Measurements from ENCODE around the gene ATP5MC2.
A peak's percentile ranks its signal among the peaks of the same experiment; 100 is the strongest.
"Not testable (repeated sequence)": the region's sequence is repeated elsewhere in the genome, so short reads cannot be mapped to it uniquely, and the experiment has no call there.

Gene ATP5MC2

DNA sequence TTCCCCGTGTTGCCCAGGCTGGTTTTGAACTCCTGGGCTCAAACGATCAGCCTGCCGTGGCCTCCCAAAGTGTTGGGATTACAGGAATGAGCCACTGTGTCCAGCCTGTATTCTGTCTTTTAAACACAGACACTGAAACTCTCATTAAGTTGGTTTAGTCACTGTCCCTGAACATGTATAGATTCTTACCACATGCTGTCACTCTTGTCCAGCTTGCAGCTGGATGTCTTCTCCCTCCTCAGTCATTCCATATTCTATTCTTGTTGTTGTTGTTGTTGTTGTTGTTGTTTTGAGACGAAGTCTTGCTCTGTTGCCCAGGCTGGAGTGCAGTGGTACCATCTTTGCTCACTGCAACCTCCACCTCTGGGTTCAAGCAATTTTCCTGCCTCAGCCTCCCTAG is 12.3 kb upstream of the ATP5MC2 start:
- DNase-seq: no peak

DNA sequence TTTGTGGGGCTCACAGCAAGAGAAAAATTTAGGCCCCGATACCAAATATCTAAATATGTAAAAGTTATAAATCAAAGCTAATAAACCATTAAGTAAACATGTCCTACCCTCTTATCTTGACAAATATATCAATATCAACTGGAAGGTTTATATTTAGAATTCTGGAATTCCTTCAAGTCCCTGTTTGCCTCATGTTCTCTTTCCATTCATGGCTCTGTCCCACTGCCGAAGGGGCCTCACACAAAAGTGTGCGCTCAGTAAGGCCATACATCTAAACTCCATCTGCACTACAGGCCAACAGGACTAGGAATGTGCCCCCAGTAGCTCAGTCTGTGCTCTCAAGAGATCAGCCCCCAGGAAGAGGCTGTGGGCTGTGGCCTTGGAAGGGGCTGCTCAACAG is 10.6 kb upstream of the ATP5MC2 start:
- no peak for DNase-seq

DNA sequence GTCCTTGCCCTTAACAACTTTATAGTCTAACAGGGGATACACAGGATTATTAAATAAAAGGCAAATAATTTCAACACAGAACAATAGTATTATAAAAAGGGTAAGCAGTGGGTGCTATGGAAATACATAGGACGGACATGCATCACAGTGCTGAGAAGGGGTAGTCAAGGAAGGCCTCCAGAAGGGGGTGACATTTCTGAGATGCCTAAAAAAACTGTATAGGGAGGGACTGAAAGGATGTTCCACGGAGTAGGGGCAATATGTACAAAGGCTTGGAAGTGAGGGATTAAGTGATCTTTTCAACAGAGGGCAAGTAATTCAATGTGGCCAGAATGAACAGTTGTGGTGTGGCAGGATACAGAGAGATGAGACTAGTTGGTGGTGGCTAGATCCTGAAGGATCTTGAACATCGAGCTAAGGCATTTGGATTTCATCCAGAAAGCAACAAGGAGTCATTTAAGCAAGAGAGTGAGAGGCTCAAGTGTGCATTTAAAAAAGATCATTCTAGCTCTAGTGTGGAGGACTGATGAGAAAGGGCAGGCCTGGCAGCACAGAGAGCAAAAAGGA is 8.9 kb upstream of the ATP5MC2 start:
- no peak for DNase-seq

DNA sequence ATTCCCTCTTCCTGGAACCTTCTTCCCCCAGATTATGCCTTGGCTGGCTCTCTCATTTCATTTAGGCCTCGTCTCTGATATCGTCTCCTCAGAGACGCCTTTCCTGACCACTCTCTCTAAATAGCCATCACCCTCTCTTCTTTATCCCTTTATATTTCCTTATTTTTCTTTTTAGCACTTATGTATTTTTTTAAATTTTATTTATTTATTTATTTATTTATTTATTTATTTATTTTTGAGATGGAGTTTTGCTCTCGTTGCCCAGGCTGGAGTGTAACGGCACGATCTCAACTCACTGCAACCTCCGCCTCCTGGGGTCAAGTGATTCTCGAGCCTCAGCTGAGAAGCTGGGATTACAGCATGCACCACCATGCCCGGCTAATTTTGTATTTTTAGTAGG is 8.1 kb upstream of the ATP5MC2 start:
- DNase-seq: no peak

DNA sequence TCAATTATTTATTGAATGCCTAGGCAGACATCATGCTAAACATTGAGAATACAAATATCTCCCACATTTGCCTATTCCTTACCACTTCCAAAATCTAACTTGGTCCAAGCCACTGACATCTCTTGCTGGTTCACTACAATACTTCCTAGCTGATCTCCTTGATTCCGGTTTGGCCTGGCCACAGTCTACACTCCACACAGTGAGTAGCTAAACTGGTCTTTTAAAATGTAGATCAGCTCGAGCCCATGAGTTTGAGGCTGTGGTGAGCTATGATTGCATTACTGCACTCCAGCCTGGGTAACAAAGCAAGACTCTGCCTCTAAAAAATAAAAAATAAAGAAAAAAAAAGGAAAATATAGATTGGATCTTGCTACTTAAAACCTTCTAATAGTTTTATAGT is 7.6 kb upstream of the ATP5MC2 start:
- DNase-seq: no peak

DNA sequence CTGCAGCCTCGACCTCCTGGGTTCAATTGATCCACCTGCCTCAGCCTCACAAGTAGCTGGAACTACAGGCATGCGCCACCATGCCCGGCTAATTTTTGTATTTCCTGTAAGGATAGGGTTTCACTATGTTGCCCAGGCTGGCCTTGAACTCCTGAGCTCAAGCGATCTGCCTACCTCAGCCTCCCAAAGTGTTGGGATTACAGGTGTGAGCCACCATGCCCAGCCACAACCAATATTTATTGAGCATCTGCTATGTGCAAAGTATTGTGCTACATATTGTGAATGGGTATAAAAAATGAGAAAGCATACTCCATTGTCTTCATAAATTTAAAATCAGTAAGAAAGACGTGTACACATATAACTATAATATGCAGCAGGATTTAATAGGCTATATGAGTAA is 4.2 kb upstream of the ATP5MC2 start:
- not testable (repeated sequence) for DNase-seq

DNA sequence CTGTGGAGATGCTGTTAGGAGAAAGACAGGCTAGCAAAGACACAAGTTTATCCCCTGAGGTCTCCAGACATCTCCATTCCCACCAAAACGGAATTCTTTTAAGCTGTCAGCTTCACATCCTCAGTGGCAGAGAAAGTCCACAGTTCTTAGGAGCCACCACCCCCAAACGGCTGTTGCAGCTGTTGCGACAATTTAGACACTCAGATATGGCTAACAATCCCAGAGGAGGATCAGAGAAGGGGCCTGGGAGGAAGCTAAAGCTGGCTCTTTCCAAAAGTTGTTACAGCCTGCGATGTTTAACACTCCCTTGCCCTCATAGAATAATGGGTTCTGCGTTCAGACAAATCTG is 1.9 kb upstream of the ATP5MC2 start:
- no peak for DNase-seq

DNA sequence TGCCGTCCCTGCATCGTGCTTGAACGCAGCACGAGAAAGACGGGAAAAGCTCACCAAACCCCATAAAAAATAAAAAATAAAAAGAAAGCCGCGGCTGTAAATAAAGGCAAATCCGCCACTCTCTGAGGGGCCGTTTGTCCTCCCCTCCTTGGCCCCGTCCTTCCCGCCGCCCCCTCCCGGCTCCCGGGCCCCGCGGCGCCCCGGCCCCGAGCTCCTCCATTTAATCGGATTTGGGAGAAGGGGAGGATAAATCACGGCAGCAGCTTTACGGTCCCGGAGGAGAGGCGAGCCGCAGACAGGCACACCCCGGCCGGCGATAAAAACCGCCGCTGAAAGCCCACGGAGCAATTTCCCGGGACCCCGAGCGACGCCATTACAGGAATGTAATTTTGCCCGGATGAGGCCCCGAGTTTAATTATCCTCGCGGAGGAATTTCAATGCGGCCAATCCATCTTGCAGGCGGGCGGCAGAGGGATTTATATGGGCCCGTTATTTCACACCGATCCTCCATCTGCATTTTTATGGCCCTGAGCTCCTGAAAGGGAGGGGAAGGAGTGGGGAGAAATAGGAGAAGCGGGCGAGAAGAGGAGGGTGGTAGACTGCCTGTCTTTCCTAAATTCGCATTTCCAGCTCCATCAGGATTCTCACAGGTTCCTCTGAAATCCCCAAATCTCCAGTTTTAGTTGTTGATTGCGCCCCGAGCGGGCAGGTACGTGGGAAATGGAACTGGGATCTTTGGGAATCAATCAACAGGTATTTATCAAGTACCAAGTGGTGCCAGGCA is 1.3 kb upstream of the ATP5MC2 start:
- no peak for DNase-seq

DNA sequence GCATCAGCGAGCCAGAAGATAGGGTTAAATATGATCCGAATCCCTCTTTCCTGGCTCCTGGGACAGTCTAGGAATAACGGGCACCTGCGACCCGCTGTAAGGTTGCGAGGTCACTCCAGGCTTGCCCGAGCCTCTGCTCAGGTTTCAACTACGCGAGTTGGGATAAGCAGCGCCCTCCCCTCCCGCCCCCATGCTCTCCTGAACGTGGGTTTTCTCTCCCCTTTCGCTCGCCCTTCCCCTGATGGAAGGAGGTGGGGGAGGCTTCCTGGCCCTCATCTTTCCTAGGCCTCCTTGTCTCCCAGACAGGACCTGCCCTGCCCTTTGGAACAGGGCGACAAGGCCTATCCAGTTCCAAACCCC is 753 bp upstream of the ATP5MC2 start:
- no peak for DNase-seq

DNA sequence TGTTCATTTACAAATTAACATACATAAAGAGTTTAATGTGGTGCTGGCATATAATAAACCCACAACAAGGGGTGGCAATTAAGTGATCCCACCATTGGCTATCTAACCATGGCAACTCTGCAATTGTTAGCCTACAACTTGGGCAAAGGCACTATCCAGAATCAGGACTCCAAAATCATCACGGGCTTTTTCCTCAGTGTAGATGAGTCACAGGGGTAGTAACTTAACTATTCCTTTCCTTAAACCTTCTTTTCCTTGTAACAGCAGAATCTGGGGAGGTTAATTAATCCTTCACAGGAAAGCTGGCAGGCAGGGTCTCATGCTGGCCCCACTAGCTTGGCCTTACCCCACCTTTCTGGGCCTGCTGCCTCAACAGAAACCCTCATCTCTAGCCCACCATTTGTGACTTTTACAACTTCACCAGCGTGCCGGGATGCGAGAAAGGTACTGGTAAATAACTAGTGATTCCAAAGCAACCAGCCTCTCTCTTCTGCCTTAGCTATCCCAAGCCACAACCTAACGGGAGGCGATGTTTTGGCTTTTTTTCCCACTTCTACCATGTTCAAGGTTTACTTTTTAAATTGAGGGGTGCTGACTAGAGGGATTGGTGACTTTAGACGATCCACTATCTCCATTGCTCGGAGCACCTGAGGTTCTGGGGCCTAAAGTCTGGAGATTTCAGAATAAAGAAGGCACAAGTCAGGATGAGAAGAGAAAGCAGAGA is 744 bp downstream of the ATP5MC2 start:
- no peak for DNase-seq

DNA sequence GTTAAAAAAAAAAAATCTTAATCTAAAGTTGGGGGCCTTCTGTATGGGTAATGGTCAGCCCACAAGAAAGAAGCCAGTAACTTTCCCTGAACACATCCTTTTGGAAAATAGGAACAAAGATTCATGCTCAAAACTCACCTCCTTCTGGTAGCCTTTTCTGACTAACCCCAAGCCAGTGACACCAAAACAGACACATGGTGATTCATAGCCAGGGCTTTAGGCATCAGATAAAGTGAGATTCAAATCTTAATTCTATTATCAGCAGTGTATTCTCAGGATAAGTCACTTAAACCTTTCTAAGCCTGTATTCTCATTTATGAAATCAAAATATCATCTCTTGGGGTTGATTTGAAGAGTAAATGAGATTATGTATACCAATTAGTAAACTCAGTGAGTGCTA is 4.9 kb downstream of the ATP5MC2 start:
- no peak for DNase-seq

DNA sequence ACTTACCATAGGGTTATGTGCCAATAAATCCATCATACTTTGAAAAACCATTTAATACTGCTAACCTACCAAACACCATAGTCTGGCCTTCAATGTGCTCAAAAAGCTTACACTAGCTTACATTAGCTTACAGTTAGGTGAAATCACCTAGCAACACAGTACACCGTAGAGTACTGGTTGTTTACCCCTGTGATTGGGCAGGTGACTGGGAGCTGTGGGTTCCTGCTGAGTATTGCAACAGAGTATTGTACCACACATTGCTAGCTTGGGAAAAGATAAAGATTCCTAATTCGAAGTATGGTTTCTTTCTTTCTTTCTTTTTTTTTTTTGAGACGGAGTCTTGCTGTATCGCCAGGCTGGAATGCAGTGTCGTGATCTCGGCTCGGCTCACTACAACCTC is 5.6 kb downstream of the ATP5MC2 start:
- DNase-seq: no peak

DNA sequence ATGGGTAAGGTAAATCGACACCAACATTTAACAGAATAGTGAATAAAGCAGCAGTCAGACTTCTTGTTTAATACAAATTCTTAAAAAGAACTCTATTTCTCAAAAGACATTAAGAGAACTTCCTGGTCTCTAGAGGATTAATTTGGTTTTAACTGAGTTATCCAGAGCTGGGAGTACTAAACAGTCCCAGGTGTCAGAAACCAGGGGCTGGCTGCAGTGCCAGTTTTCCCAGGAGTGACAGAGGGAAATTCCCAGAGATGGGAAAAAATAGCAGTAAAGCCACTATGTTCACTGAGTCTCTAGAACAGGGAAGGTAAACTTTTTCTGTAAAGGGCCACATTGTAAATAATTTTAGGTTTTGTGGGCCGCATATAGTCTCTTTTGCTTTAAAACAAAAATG is 8.8 kb downstream of the ATP5MC2 start:
- no peak for DNase-seq

DNA sequence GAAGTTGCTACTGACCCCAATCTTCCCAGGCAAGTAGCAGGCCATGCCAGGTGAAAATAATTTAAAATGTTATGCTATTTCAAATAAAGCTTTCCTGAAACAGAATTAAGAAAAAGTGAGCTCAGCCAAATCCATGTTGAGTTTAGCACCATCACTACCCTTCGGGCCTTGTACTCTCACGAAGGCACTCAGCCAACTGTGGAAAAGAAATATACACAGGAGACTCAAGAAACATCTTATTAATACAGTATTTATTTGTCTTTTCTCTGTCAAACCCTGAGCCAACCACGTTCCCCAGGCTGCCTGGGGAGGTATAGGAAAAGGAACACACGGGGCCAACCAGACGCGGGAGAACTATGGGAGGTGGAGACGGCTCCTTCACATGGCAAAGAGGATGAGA is 10.9 kb downstream of the ATP5MC2 start:
- DNase-seq: no peak

DNA sequence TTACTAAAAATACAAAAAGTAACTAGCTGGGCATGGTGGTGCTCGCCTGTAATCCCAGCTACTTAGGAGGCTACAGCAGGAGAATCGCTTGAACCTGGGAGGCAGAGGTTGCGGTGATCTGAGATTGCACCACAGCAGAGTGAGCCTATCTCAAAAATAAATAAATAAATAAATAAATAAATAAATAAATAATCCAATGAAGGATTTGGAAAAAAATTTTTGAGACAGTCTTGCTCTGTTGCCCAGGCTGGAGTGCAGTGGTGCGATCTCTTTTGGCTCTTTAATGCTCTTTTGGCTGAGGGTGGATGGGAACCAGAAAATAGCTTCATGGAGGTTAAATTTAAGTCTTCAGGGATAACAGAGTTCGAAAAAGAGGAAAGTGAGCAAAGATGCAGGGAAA is 11.7 kb downstream of the ATP5MC2 start:
- DNase-seq: no peak

DNA sequence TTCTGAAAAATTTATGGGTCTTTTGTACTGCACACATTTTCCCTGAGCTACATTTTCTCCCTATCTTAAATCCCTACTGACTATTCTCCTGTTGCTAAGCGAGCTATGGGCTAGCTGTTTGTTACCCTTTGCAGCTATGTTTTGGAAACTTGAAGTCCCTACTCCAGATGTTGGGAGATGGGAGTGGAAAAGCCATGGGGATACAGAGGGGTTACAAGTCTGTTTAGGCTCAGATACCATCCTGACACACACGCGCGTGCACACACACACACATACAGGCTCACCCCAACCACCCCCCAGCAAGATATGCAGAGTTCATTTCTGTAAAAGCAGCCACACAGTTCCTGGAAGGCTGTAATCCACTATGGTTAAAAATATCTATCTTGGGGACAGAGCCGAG is 15.8 kb downstream of the ATP5MC2 start:
- DNase-seq: no peak

DNA sequence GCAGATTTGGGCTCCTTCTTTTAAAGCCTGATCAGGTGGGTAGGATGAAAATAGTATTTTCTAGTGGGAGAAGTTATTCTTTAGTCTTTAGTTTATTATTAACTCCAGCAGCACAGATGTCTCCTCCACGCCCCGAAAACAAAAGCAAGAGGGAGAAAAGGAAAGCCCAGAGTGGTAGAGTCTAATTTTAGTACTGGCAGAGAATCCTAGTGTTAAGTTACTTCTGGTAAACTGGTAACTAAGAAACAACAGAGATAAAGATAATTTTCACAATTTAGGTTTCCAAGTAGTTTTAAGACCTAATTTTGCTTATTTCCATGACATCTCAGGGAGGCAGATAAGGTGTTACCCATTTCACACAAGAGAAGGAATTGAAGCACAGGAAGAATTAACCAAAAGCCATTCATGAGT is 16.3 kb downstream of the ATP5MC2 start:
- no peak for DNase-seq

DNA sequence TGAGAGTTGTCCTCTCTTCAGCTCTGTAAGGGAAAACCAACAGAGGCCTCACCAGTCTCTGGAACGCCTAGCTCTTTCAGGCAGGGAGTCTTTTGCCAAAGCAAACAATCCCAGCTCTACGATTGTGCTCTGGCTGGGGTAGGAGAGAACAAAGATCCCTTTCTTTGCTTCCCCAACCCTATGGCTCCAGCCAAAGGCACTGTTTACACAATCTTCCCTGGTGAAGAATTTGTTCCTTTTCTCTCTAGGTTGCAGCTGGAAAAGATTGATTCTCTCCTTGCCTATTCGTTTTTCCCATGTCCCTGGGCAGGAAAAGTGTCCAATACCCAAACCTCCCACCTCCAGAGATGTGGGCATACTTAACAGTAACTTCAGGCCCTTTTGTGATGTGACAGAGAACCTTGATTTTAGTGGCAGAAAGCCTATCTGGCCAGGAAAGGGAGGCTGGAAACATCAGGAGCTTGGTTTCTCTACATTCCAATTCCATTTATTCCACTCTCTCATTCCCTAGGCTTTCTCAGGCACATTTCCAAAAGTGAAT is 16.8 kb downstream of the ATP5MC2 start:
- peak; percentile 41 for DNase-seq

DNA sequence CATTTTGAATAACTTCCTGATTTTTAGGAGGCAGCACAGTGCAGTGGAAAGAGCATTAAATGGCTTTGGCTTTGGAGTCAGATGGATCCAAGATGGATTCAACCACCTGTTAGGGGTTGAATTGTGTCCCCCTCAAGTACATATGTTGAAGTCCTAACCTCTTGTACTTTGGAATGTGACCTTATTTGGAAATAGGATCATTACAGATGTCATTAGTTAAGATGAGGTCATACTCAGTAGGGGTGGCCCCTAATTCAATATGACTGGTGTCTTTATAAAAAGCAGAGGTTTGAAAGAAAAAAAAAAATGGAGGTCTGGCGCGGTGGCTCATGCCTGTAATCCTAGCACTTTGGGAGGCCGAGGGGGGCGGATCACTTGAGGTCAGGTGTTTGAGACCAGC is 18.8 kb downstream of the ATP5MC2 start:
- DNase-seq: no peak

DNA sequence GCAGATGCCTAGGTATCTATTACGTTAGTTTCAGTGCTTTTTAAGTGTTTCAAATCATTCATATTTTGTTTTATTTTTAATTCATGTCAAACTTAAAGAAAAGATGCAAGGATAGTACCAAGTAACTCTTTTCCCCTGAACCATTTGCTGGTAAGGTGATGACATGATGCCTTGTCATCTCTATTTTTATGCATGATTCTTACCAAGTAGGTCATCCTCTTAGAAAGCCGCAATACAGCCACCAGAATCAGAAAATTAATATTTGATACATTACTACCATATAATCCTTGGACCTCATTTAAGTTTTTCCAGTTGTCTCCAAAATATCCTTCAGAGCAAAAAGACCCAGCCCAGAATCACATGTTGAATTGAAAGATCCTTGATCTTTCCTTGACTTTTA is 22.3 kb downstream of the ATP5MC2 start:
- no peak for DNase-seq

DNA sequence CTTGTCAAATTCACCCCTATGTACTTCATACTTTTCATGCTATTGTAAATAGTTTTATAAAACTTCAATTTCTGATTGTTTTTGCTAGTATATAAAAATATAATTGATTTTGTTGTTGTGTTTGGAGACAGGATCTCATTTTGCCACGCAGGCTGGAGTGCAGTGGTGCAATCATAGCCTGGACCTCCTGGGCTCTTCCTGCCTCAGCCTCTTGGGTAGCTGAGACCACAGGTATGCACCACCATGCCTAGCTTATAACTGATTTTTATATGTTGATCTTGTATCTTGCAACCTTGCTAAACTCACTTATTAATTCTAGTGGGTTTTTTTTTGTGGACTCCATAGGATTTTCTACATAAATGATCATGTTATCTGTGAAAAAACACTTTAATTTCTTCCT is 23.5 kb downstream of the ATP5MC2 start:
- DNase-seq: no peak

DNA sequence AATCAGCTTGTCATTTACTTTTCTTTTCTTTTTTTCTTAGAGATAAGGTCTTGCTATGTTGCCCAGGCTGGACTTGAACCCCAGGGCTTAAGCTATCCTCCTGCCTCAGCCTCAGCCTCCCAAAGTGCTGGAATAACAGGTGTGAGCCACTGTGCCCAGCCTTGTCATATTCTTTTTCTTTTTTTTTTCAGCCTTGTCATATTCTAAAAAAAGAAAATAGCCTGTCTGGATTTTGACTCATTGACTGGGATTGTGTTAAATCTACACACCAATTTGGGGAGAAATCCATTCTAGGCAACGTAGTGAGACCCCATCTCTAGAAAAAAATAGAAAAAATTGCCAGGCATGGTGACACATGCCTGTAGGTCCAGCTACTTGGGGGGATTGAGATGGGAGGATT is 24.1 kb downstream of the ATP5MC2 start:
- no peak for DNase-seq

DNA sequence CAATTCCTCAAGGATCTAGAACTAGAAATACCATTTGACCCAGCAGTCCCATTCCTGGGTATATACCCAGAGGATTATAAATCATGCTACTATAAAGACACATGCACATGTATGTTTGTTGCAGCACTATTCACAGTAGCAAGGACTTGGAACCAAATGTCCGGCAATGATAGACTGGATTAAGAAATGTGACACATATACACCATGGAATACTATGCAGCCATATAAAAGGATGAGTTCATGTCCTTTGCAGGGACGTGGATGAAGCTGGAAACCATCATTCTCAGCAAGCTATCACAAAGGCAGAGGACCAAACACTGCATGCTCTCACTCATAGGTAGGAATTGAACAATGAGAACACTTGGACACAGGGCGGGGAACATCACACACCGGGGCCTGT is 29.6 kb downstream of the ATP5MC2 start:
- DNase-seq: not testable (repeated sequence)

DNA sequence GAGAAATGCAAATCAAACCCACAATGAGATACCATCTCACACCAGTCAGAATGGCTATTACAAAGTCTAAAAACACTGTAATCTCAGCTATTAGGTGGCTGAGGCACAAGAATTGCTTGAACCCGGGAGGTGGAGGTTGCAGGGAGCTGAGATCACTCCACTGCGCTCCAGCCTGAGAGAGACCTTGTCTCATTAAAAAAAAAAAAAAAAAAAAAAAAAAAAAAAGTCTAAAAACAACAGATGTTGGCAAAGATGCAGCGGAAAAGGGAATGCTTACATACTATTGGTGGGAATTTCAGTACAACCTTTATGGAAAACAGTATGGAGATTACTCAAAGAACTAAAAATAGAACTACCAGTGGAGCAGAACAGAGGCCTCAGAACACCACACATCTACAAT is 30.7 kb downstream of the ATP5MC2 start:
- no peak for DNase-seq

Measured in NCI-H748 treated with DMSO at 0.1 percent for 48 hours (cell line).